Measurements from ENCODE around the gene POLR2F. TPM values are rescaled to one million over a fixed set of nuclear protein-coding genes. Genes with fewer than 3 reads are reported as not detected.

POLR2F gene
- total and polyA plus RNA-seq, 2 donors = 82.4 to 88.0 TPM

DNA sequence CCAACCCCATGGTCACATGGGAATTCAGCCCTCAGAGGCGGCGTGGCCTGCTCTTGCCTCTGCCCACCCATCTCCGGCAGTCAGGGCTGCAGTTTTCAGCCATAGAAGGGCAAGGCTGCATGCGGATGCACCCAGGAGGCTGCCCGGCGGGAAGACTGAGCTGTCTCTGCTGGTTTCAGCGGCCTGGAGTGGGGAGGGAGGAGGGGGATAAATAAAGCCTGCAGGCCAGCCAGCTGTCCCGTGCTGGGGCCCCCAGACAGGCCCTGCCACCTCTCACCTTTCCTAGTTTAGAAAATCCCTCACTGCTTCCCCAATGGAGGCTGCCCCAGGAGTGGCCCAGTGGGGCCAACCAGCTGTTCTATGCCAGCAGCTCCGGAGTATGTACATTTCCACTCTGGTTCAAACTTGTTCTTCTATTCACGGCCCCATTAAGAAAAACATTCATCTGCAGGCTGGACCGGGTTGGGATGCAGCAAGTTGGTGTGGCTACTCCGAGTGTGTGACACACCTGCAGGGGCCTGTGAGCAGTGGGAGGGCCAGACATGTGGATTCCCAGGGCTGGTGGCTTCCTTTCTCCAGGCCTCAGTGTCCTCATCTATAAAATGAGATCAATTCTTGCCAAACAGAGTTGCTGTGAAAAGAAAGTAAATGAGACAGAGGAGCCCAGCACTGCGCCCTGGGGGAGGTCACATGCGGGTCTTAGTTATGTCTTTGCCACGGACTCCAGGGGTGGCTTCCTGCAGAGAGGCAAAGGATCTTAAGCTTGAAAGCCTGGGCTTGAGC, 42.4 kb upstream of the POLR2F start:
- Histone ChIP-seq H3K27ac (ENCODE audit: low read depth in 1 of 2, low read length in 1 of 2) (no peak overlapping the region), H3K27me3 (ENCODE audit: control insufficient read depth in 2 of 2, insufficient read depth in 1 of 2, low read length in 1 of 2) (no peaks in the 10 kb centered on the region), H3K4me1 (ENCODE audit: control insufficient read depth in 2 of 2, insufficient read depth in 2 of 2, low read length in 2 of 2) (peaks cover 3 to 5% of the 10 kb centered on the region in 2 donors), H3K9me3 (ENCODE audit: control insufficient read depth in 2 of 2, insufficient read depth in 1 of 2, low read length in 1 of 2) (no peaks in the 10 kb centered on the region), H3K4me3 (ENCODE audit: low read length in 2 of 2) (no peak overlapping the region), H3K36me3 (ENCODE audit: control insufficient read depth in 2 of 2, insufficient read depth in 2 of 2, low read length in 1 of 2) (peaks cover 4 to 9% of the 10 kb centered on the region in 2 donors)
- 93% methylated on average over 15 of the region's 15 CpGs for WGBS
- DNase-seq (ENCODE audit: low read depth in 6 of 9, low spot score in 9 of 9) = no peak

GRCh38 chr22:37911697-37912096, 41.8 kb upstream of the POLR2F start:
- Histone ChIP-seq H3K4me1 (ENCODE audit: control insufficient read depth in 2 of 2, insufficient read depth in 2 of 2, low read length in 2 of 2) (peaks cover 3 to 4% of the 10 kb centered on the region in 2 donors), H3K9me3 (ENCODE audit: control insufficient read depth in 2 of 2, insufficient read depth in 1 of 2, low read length in 1 of 2) (no peaks in the 10 kb centered on the region), H3K4me3 (ENCODE audit: low read length in 2 of 2) (no peak overlapping the region), H3K27me3 (ENCODE audit: control insufficient read depth in 2 of 2, insufficient read depth in 1 of 2, low read length in 1 of 2) (no peaks in the 10 kb centered on the region), H3K27ac (ENCODE audit: low read depth in 1 of 2, low read length in 1 of 2) (no peak overlapping the region), H3K36me3 (ENCODE audit: control insufficient read depth in 2 of 2, insufficient read depth in 2 of 2, low read length in 1 of 2) (peaks cover 7 to 15% of the 10 kb centered on the region in 2 donors)
- no peak for DNase-seq (ENCODE audit: low read depth in 6 of 9, low spot score in 9 of 9)
- WGBS = 97% methylated on average over 8 of the region's 8 CpGs

- no peak for DNase-seq (ENCODE audit: low read depth in 6 of 9, low spot score in 9 of 9)
- Histone ChIP-seq H3K36me3 (ENCODE audit: control insufficient read depth in 2 of 2, insufficient read depth in 2 of 2, low read length in 1 of 2) (peaks cover 9 to 19% of the 10 kb centered on the region in 2 donors), H3K27me3 (ENCODE audit: control insufficient read depth in 2 of 2, insufficient read depth in 1 of 2, low read length in 1 of 2) (no peaks in the 10 kb centered on the region), H3K9me3 (ENCODE audit: control insufficient read depth in 2 of 2, insufficient read depth in 1 of 2, low read length in 1 of 2) (no peaks in the 10 kb centered on the region), H3K27ac (ENCODE audit: low read depth in 1 of 2, low read length in 1 of 2) (no peak overlapping the region), H3K4me1 (ENCODE audit: control insufficient read depth in 2 of 2, insufficient read depth in 2 of 2, low read length in 2 of 2) (peaks cover 0 to 3% of the 10 kb centered on the region in 2 donors), H3K4me3 (ENCODE audit: low read length in 2 of 2) (no peak overlapping the region)
- 82% methylated on average over 8 of the region's 8 CpGs for WGBS
Measured at GRCh38 chr22:37912171-37912570, 41.3 kb upstream of the POLR2F start.

- DNase-seq (ENCODE audit: low read depth in 6 of 9, low spot score in 9 of 9) = no peak
- Histone ChIP-seq H3K4me1 (ENCODE audit: control insufficient read depth in 2 of 2, insufficient read depth in 2 of 2, low read length in 2 of 2) (peaks cover 0 to 1% of the 10 kb centered on the region in 2 donors), H3K36me3 (ENCODE audit: control insufficient read depth in 2 of 2, insufficient read depth in 2 of 2, low read length in 1 of 2) (peaks cover 19 to 30% of the 10 kb centered on the region in 2 donors), H3K27me3 (ENCODE audit: control insufficient read depth in 2 of 2, insufficient read depth in 1 of 2, low read length in 1 of 2) (no peaks in the 10 kb centered on the region), H3K9me3 (ENCODE audit: control insufficient read depth in 2 of 2, insufficient read depth in 1 of 2, low read length in 1 of 2) (no peaks in the 10 kb centered on the region), H3K4me3 (ENCODE audit: low read length in 2 of 2) (no peak overlapping the region), H3K27ac (ENCODE audit: low read depth in 1 of 2, low read length in 1 of 2) (no peak overlapping the region)
- 94% methylated on average over 7 of the region's 7 CpGs for WGBS
Measured at GRCh38 chr22:37913233-37913721, 40.2 kb upstream of the POLR2F start.

- H3K4me1 ChIP-seq (ENCODE audit: control insufficient read depth in 2 of 2, insufficient read depth in 2 of 2, low read length in 2 of 2) = peaks cover 0 to 3% of the 10 kb centered on the region in 2 donors
- no peak overlapping the region for H3K27ac ChIP-seq (ENCODE audit: low read depth in 1 of 2, low read length in 1 of 2)
- no peaks in the 10 kb centered on the region for H3K27me3 ChIP-seq (ENCODE audit: control insufficient read depth in 2 of 2, insufficient read depth in 1 of 2, low read length in 1 of 2)
- peaks cover 19 to 40% of the 10 kb centered on the region in 2 donors for H3K36me3 ChIP-seq (ENCODE audit: control insufficient read depth in 2 of 2, insufficient read depth in 2 of 2, low read length in 1 of 2)
- WGBS = 96% methylated on average over 5 of the region's 5 CpGs
- no peaks in the 10 kb centered on the region for H3K9me3 ChIP-seq (ENCODE audit: control insufficient read depth in 2 of 2, insufficient read depth in 1 of 2, low read length in 1 of 2)
- no peak for DNase-seq (ENCODE audit: low read depth in 6 of 9, low spot score in 9 of 9)
- H3K4me3 ChIP-seq (ENCODE audit: low read length in 2 of 2) = no peak overlapping the region
Measured at GRCh38 chr22:37916311-37916710, 37.2 kb upstream of the POLR2F start.

DNA sequence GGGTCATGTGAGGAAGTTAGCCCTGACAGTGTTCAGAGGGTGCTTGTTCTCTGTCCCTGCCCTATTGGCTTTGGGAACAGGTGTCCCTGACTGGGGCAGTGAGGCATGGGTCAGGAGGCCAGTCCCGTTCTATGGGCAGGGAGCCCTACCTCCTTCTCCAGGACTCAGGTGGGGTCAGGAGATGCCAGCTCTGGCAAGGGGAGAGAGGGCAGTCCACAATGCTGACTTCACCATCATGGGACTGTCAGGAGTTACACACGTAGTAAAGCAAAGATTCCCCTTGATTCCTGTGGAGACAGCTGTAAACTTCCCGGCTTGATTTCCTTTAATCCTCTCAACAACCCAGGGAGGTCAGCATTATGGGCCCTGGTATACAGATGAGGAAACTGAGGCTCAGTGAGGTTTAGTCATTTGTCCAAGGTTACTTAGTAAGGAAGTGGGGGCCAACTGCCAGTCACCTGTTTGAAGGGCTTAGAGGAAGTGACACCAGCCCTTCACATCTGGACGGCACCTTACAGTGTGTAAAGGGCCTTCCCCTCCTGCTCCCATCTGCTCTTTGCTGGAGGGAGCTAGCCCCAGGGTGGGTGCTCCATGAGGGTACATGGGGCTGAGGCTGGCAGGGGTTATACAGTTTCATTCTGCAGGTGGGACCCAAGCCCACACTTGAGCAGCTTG, 35.5 kb upstream of the POLR2F start:
- 90% methylated on average over 4 of the region's 4 CpGs for WGBS
- Histone ChIP-seq H3K27ac (ENCODE audit: low read depth in 1 of 2, low read length in 1 of 2) (no peak overlapping the region), H3K36me3 (ENCODE audit: control insufficient read depth in 2 of 2, insufficient read depth in 2 of 2, low read length in 1 of 2) (peaks cover 26 to 35% of the 10 kb centered on the region in 2 donors)

DNA sequence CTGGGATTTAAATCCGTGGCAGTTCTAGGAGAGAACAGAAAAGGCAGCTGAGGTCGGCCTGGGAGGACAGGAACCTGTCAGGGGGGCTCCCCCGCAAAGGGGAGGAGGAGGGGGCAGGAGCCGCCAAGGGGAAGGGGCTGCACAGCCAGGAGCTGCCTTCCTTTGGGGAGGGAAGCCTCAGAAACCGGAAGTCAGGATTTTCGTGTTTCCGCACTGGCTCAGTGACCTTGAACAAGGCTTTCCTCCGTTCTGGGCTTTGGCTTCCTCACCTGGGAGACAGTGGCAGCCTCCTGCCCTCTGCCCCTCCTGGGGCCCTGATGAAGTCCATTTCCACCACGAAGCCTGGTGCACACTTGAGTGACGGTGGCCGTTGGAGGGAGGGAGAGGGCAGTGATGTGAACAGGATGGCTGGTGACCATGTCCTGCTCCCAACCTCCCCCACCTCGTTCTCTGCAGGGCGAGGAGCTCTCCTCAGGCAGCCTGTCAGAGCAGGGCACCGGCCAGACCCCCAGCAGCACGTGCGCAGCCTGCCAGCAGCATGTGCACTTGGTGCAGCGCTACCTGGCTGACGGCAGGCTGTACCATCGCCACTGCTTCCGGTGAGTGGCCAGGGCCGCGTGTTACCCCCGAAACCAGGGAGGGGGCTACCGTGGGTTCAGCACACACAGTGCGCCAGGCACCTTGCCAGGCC, 34.8 kb upstream of the POLR2F start:
- Histone ChIP-seq H3K9me3 (ENCODE audit: control insufficient read depth in 2 of 2, insufficient read depth in 1 of 2, low read length in 1 of 2) (no peaks in the 10 kb centered on the region), H3K4me1 (ENCODE audit: control insufficient read depth in 2 of 2, insufficient read depth in 2 of 2, low read length in 2 of 2) (peaks cover 0 to 3% of the 10 kb centered on the region in 2 donors), H3K4me3 (ENCODE audit: low read length in 2 of 2) (no peak overlapping the region), H3K27ac (ENCODE audit: low read depth in 1 of 2, low read length in 1 of 2) (no peak overlapping the region), H3K36me3 (ENCODE audit: control insufficient read depth in 2 of 2, insufficient read depth in 2 of 2, low read length in 1 of 2) (peaks cover 22 to 35% of the 10 kb centered on the region in 2 donors), H3K27me3 (ENCODE audit: control insufficient read depth in 2 of 2, insufficient read depth in 1 of 2, low read length in 1 of 2) (no peaks in the 10 kb centered on the region)
- no peak for DNase-seq (ENCODE audit: low read depth in 6 of 9, low spot score in 9 of 9)
- 96% methylated on average over 25 of the region's 25 CpGs for WGBS

More for the DNA sequence above, 35.5 kb upstream of the POLR2F start:
- DNase-seq (ENCODE audit: low read depth in 6 of 9, low spot score in 9 of 9) = no peak
- Histone ChIP-seq H3K4me3 (ENCODE audit: low read length in 2 of 2) (no peak overlapping the region), H3K9me3 (ENCODE audit: control insufficient read depth in 2 of 2, insufficient read depth in 1 of 2, low read length in 1 of 2) (no peaks in the 10 kb centered on the region), H3K27me3 (ENCODE audit: control insufficient read depth in 2 of 2, insufficient read depth in 1 of 2, low read length in 1 of 2) (no peaks in the 10 kb centered on the region), H3K4me1 (ENCODE audit: control insufficient read depth in 2 of 2, insufficient read depth in 2 of 2, low read length in 2 of 2) (peaks cover 0 to 3% of the 10 kb centered on the region in 2 donors)

GRCh38 chr22:37920126-37920525, 33.4 kb upstream of the POLR2F start:
- 25% methylated on average over 5 of the region's 5 CpGs for WGBS
- H3K9me3 ChIP-seq (ENCODE audit: control insufficient read depth in 2 of 2, insufficient read depth in 1 of 2, low read length in 1 of 2) = no peaks in the 10 kb centered on the region
- no peaks in the 10 kb centered on the region for H3K27me3 ChIP-seq (ENCODE audit: control insufficient read depth in 2 of 2, insufficient read depth in 1 of 2, low read length in 1 of 2)
- H3K27ac ChIP-seq (ENCODE audit: low read depth in 1 of 2, low read length in 1 of 2) = no peak overlapping the region
- H3K4me1 ChIP-seq (ENCODE audit: control insufficient read depth in 2 of 2, insufficient read depth in 2 of 2, low read length in 2 of 2) = peaks cover 0 to 3% of the 10 kb centered on the region in 2 donors
- H3K36me3 ChIP-seq (ENCODE audit: control insufficient read depth in 2 of 2, insufficient read depth in 2 of 2, low read length in 1 of 2) = peaks cover 22 to 39% of the 10 kb centered on the region in 2 donors
- DNase-seq (ENCODE audit: low read depth in 6 of 9, low spot score in 9 of 9) = no peak
- no peak overlapping the region for H3K4me3 ChIP-seq (ENCODE audit: low read length in 2 of 2)
